ENCODE measurements around the gene TM2D1. TPM values are rescaled to one million over a fixed set of nuclear protein-coding genes. Genes with fewer than 3 reads are reported as not detected.
A peak's percentile ranks its signal among the peaks of the same experiment; 100 is the strongest.
"Not testable (repeated sequence)": the region's sequence is repeated elsewhere in the genome, so short reads cannot be mapped to it uniquely, and the experiment has no call there.

TM2D1 gene
- total RNA-seq, 4 donors from 2014 or later, result 50.5 to 73.0 (median 65.7) TPM

- Histone ChIP-seq H3K4me3 (no peak overlapping the region), H3K9me3 (no peaks in the 10 kb centered on the region), H3K27me3 (no peaks in the 10 kb centered on the region), H3K36me3 (peaks cover 0 to 34% of the 10 kb centered on the region in 2 donors), H3K27ac (peak overlapping the region in 3 of 4 donors; percentile 13 to 36 (median 35)), H3K4me1 (no peaks in the 10 kb centered on the region)
- 18 to 36% methylated on average over 3 of the region's 3 CpGs for WGBS, 2 donors (ENCODE audit: low coverage in 1 of 2)
- no peak for ATAC-seq
- TF ChIP-seq POLR2AphosphoS5 (IDR thresholded peaks at IDR 0.05) (peak; percentile 5), EP300 (IDR thresholded peaks at IDR 0.05) (no peak)
These were observed 32.7 kb downstream of the TM2D1 start for GRCh38 chr1:61692155-61692800.

- ATAC-seq, result no peak
- 29 to 47% methylated on average over 1 of the region's 1 CpG for WGBS, 2 donors (ENCODE audit: low coverage in 1 of 2)
- H3K4me1 ChIP-seq, result no peaks in the 10 kb centered on the region
These were observed 37.0 kb downstream of the TM2D1 start for GRCh38 chr1:61687901-61688300.

GRCh38 chr1:61682891-61683290 is 42.0 kb downstream of the TM2D1 start:
- TF ChIP-seq EP300 (IDR thresholded peaks at IDR 0.05) (no peak), CTCF (IDR thresholded peaks at IDR 0.05) (no peak), POLR2AphosphoS5 (IDR thresholded peaks at IDR 0.05) (no peak), POLR2A (IDR thresholded peaks at IDR 0.05) (no peak)
- Histone ChIP-seq H3K27ac (no peak overlapping the region), H3K27me3 (no peaks in the 10 kb centered on the region), H3K4me3 (no peak overlapping the region), H3K36me3 (peaks cover 0 to 67% of the 10 kb centered on the region in 2 donors), H3K4me1 (no peaks in the 10 kb centered on the region), H3K9me3 (no peaks in the 10 kb centered on the region)
- no peak for ATAC-seq
- 83 to 87% methylated on average over 2 to 3 of the region's 3 CpGs for WGBS, 2 donors (ENCODE audit: low coverage in 1 of 2)

More at GRCh38 chr1:61687901-61688300, 37.0 kb downstream of the TM2D1 start:
- TF ChIP-seq POLR2AphosphoS5 (IDR thresholded peaks at IDR 0.05) (no peak), EP300 (IDR thresholded peaks at IDR 0.05) (no peak)
- H3K27me3 ChIP-seq, result no peaks in the 10 kb centered on the region
- H3K36me3 ChIP-seq, result peaks cover 0 to 40% of the 10 kb centered on the region in 2 donors
- H3K4me3 ChIP-seq, result no peak overlapping the region
- no peak overlapping the region for H3K27ac ChIP-seq
- no peaks in the 10 kb centered on the region for H3K9me3 ChIP-seq

GRCh38 chr1:61680500-61680899 is 44.4 kb downstream of the TM2D1 start:
- WGBS, 2 donors (ENCODE audit: low coverage in 1 of 2), result 75% methylated on average over 2 of the region's 2 CpGs; no CpG with 5 or more reads in 1 of the 2 donors
- no peak overlapping the region for H3K4me3 ChIP-seq
- no peak overlapping the region for H3K27ac ChIP-seq
- H3K9me3 ChIP-seq, result no peaks in the 10 kb centered on the region
- no peaks in the 10 kb centered on the region for H3K27me3 ChIP-seq
- H3K36me3 ChIP-seq, result peaks cover 0 to 54% of the 10 kb centered on the region in 2 donors
- no peaks in the 10 kb centered on the region for H3K4me1 ChIP-seq
- no peak for TF ChIP-seq EP300 (IDR thresholded peaks at IDR 0.05)
- TF ChIP-seq POLR2AphosphoS5 (IDR thresholded peaks at IDR 0.05), result no peak
- no peak for TF ChIP-seq CTCF (IDR thresholded peaks at IDR 0.05)
- ATAC-seq, result no peak

- ATAC-seq, H3K4me1 ChIP-seq, H3K9me3 ChIP-seq, H3K27me3 ChIP-seq, H3K4me3 ChIP-seq, H3K27ac ChIP-seq: not testable (repeated sequence)
- 85 to 100% methylated on average over 1 of the region's 2 CpGs for WGBS, 2 donors (ENCODE audit: low coverage in 1 of 2)
- peaks cover 0 to 25% of the 10 kb centered on the region in 2 donors for H3K36me3 ChIP-seq
These were observed 48.1 kb downstream of the TM2D1 start for GRCh38 chr1:61676881-61677280.

- no peaks in the 10 kb centered on the region for H3K9me3 ChIP-seq
- peaks cover 0 to 7% of the 10 kb centered on the region in 2 donors for H3K36me3 ChIP-seq
- H3K27ac ChIP-seq, result no peak overlapping the region
- H3K4me3 ChIP-seq, result no peak overlapping the region
- no peaks in the 10 kb centered on the region for H3K27me3 ChIP-seq
- no peaks in the 10 kb centered on the region for H3K4me1 ChIP-seq
- peak; percentile 48 for ATAC-seq
- TF ChIP-seq POLR2AphosphoS5 (IDR thresholded peaks at IDR 0.05) (no peak), CTCF (IDR thresholded peaks at IDR 0.05) (no peak), POLR2A (IDR thresholded peaks at IDR 0.05) (no peak), EP300 (IDR thresholded peaks at IDR 0.05) (no peak)
- 65 to 83% methylated on average over 2 to 3 of the region's 3 CpGs for WGBS, 2 donors (ENCODE audit: low coverage in 1 of 2)
These were observed 50.7 kb downstream of the TM2D1 start for GRCh38 chr1:61674221-61674620.
